IMR-90 (cell line): ENCODE measurements around the gene EPB41L3.

Experiments used
- CEBPB ChIP-seq: IDR thresholded peaks from 2 replicates; pipeline ENCODE4 v1.6.1; 2012; ENCODE audit warnings: low read depth, low read length, improper control_type of control experiment
- CTCF ChIP-seq: conservative IDR thresholded peaks from 2 replicates; pipeline ENCODE4 v1.5.1; 2012; ENCODE audit warnings: mild to moderate bottlenecking, low read depth, low read length, improper control_type of control experiment
- MXI1 ChIP-seq: IDR thresholded peaks from 2 replicates; pipeline ENCODE4 v1.6.1; 2012; ENCODE audit warnings: low read depth, mild to moderate bottlenecking, low read length, moderate library complexity, borderline replicate concordance
- RAD21 ChIP-seq: IDR thresholded peaks from 2 replicates; pipeline ENCODE4 v1.6.1; 2012; ENCODE audit warnings: low read length, improper control_type of control experiment
- SMC3 ChIP-seq: fragments of 150-350 bp; IDR thresholded peaks from 2 replicates; pipeline ENCODE4 v1.6.1; 2016; ENCODE audit warnings: low read depth, mild to moderate bottlenecking, antibody characterized with exemption, low read length, moderate library complexity

GRCh38 chr18:5419030-5419429 is 124.8 kb downstream of the EPB41L3 start:
- TF ChIP-seq CTCF (no peak), RAD21 (no peak), MXI1 (no peak), SMC3 (no peak), CEBPB (no peak)
